ACC112 (cell line): ENCODE measurements around the gene MAML3.
A peak's percentile ranks its signal among the peaks of the same experiment; 100 is the strongest.

ENCODE experiments used
- H2AFZ ChIP-seq: fragments of 200-600 bp; sonication (generic); one replicate; pipeline ENCODE4 v1.6.0; 2017; ENCODE audit warnings: antibody characterized with exemption, low read length; ENCODE audit not compliant: unreplicated experiment
- H3K27ac ChIP-seq: fragments of 200-600 bp; sonication (generic); 2 replicates; pipeline ENCODE4 v1.5.1; 2014; ENCODE audit warnings: low read depth, mild to moderate bottlenecking, antibody characterized with exemption, low read length, moderate library complexity
- H3K27me3 ChIP-seq: fragments of 200-600 bp; sonication (generic); 2 replicates; pipeline ENCODE4 v1.6.1; 2014; ENCODE audit warnings: mild to moderate bottlenecking, antibody characterized with exemption, low read length, moderate library complexity, mixed read lengths; ENCODE audit not compliant: insufficient read depth
- H3K36me3 ChIP-seq: fragments of 200-600 bp; sonication (generic); 2 replicates; pipeline ENCODE4 v1.6.1; 2016; ENCODE audit warnings: mild to moderate bottlenecking, antibody characterized with exemption, low read length, moderate library complexity, mixed read lengths; ENCODE audit not compliant: insufficient read depth
- H3K4me1 ChIP-seq: fragments of 200-600 bp; sonication (generic); one replicate; pipeline ENCODE4 v1.6.1; 2016; ENCODE audit warnings: low read length, mixed read lengths; ENCODE audit not compliant: insufficient read depth, unreplicated experiment, control insufficient read depth
- H3K4me3 ChIP-seq: fragments of 200-600 bp; sonication (generic); 2 replicates; pipeline ENCODE4 v1.5.1; 2014; ENCODE audit warnings: mild to moderate bottlenecking, low read depth, low read length
- H3K79me2 ChIP-seq: fragments of 200-600 bp; sonication (generic); one replicate; pipeline ENCODE4 v1.6.0; 2016; ENCODE audit warnings: low read length; ENCODE audit not compliant: control insufficient read depth, unreplicated experiment, insufficient read depth

Gene MAML3

DNA sequence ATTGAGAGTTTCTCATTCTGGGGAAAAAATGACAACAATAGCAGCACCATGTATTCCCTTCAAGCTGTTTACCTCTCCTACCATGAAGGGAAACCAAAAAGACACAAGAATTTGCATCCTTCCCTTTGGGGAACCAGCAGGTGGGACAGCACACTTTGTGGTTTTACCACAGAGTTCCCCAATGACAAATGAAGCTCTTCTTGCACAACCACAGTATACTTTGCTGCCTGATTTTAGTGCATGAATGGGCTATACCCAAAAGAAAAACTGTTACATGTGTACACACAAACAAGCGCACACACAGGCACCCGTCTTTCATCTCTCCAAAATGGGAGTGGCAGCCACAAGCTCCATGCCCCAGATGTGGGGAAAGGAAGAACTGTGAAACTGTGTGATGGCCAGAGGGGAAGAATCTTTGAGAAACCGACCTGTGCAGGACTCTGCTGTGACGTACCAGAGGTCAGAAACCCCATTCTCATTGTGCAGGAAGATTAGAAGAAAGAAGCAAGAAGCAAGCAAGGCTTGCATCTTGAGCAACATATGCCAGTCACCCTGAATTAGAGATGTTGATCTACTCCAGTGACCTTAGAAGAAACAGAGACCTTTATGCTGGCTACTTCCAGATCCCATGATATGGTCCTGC, 2.7 kb upstream of the MAML3 start:
- Histone ChIP-seq H2AFZ (no peak overlapping the region), H3K79me2 (no peaks in the 10 kb centered on the region), H3K4me3 (no peak overlapping the region), H3K4me1 (no peaks in the 10 kb centered on the region), H3K27ac (no peak overlapping the region), H3K36me3 (no peaks in the 10 kb centered on the region), H3K27me3 (no peaks in the 10 kb centered on the region)

DNA sequence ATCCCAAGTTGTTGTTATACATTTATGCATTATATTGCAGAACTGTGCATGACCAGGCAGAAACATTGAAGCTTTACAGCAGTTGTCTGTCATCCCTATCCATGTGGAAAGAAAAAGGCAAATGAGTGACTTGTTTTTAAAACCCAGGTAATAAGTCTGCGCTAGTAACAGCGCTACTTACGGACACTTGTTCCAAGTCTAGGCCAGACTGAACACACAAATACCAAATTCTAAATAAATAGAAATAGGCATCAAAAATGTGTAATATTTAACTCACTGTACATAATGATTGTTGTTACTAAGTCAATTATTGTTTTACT, 548 bp upstream of the MAML3 start:
- Histone ChIP-seq H3K27ac (no peak overlapping the region), H3K27me3 (no peaks in the 10 kb centered on the region)

GRCh38 chr4:140153419-140153717, 616 bp downstream of the MAML3 start:
- peak overlapping the region; percentile 95 for H3K4me3 ChIP-seq
- no peaks in the 10 kb centered on the region for H3K79me2 ChIP-seq
- peak overlapping the region; percentile 91 for H2AFZ ChIP-seq
- no peaks in the 10 kb centered on the region for H3K27me3 ChIP-seq
- H3K36me3 ChIP-seq, result no peaks in the 10 kb centered on the region
- no peaks in the 10 kb centered on the region for H3K4me1 ChIP-seq
- H3K27ac ChIP-seq, result peak overlapping the region; percentile 45; the same call in 1 of the 2 replicates

More for the DNA sequence above, 548 bp upstream of the MAML3 start:
- Histone ChIP-seq H3K79me2 (no peaks in the 10 kb centered on the region), H3K4me3 (peak overlapping the region; percentile 95), H2AFZ (peak overlapping the region; percentile 52), H3K4me1 (no peaks in the 10 kb centered on the region), H3K36me3 (no peaks in the 10 kb centered on the region)

DNA sequence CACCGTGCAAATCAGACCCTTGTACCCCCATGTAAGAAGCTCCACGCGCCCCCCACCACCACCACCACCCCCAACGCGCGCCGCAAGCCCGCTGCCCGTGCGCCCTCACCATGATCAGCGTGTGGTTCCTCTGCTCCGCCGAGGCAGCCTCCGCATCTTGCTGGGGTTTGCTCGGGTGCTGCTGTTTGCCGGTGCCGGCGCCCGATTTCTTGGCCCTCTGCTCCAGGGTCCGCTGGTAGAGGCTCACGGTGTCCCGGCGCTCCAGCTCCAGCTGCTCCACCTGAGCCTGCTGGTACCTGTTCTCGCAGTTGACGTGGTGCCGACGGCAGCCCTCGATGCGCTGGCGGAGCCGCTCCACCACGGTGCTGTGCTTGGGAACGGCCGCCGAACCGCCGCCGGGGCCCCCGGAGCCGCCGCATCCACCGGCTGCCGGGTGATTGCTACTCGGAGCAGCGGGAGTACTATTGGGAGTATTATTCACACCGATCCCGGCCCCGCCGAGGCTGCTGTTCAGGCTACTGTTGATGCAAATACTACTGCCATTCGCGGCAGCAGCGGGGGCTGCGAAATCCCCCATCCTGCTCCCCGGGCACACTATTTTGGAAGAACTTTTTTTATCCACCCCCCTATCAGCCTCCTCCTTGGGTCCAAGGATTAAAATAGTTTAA, 1.1 kb downstream of the MAML3 start:
- Histone ChIP-seq H3K36me3 (no peaks in the 10 kb centered on the region), H2AFZ (peak overlapping the region; percentile 91), H3K4me1 (no peaks in the 10 kb centered on the region), H3K27ac (0 out of 2 replicates have a peak overlapping the region, but pooled peaks have one; percentile 45), H3K4me3 (peak overlapping the region; percentile 95), H3K27me3 (no peaks in the 10 kb centered on the region), H3K79me2 (no peaks in the 10 kb centered on the region)

- H3K27ac ChIP-seq, result no peak overlapping the region
- H2AFZ ChIP-seq, result peak overlapping the region; percentile 91
- H3K4me1 ChIP-seq, result no peaks in the 10 kb centered on the region
Measured at GRCh38 chr4:140152013-140152703, 1.8 kb downstream of the MAML3 start.

DNA sequence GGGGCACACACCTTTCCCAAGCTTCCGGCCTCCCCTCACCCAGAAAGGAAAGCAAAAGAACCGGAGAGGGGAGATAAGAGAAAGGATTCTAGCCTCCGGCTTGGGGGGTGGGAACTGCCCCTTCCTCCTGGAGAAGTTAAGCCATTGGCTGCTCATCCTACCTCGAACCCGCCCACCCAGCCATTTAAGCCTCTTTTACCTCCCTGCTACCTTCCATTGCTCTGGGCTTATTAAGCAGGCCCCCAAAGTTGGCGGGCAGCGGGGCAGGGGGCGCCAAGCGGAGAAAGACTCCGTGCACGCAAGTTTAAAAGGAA, 2.3 kb downstream of the MAML3 start:
- Histone ChIP-seq H3K4me3 (peak overlapping the region; percentile 95), H3K27me3 (no peaks in the 10 kb centered on the region), H3K36me3 (no peaks in the 10 kb centered on the region), H3K4me1 (no peaks in the 10 kb centered on the region), H3K27ac (peak overlapping the region; percentile 69), H3K79me2 (no peaks in the 10 kb centered on the region), H2AFZ (peak overlapping the region; percentile 40)

More at GRCh38 chr4:140152013-140152703, 1.8 kb downstream of the MAML3 start:
- no peaks in the 10 kb centered on the region for H3K79me2 ChIP-seq
- no peaks in the 10 kb centered on the region for H3K36me3 ChIP-seq
- no peaks in the 10 kb centered on the region for H3K27me3 ChIP-seq
- H3K4me3 ChIP-seq, result peak overlapping the region; percentile 95

GRCh38 chr4:140150886-140151698, 2.9 kb downstream of the MAML3 start:
- Histone ChIP-seq H3K4me3 (peak overlapping the region; percentile 95), H3K27ac (peak overlapping the region; percentile 69), H2AFZ (peak overlapping the region; percentile 40), H3K36me3 (no peaks in the 10 kb centered on the region), H3K4me1 (no peaks in the 10 kb centered on the region), H3K79me2 (no peaks in the 10 kb centered on the region), H3K27me3 (no peaks in the 10 kb centered on the region)

GRCh38 chr4:140150636-140150885, 3.4 kb downstream of the MAML3 start:
- H3K36me3 ChIP-seq, result no peaks in the 10 kb centered on the region
- no peaks in the 10 kb centered on the region for H3K4me1 ChIP-seq
- H3K79me2 ChIP-seq, result no peaks in the 10 kb centered on the region
- no peaks in the 10 kb centered on the region for H3K27me3 ChIP-seq
- peak overlapping the region; percentile 69 for H3K27ac ChIP-seq
- H2AFZ ChIP-seq, result peak overlapping the region; percentile 93
- peak overlapping the region; percentile 95 for H3K4me3 ChIP-seq

GRCh38 chr4:140149846-140150635, 3.9 kb downstream of the MAML3 start:
- H2AFZ ChIP-seq, result peak overlapping the region; percentile 93
- no peaks in the 10 kb centered on the region for H3K27me3 ChIP-seq
- no peaks in the 10 kb centered on the region for H3K79me2 ChIP-seq
- peak overlapping the region; percentile 69 for H3K27ac ChIP-seq
- H3K36me3 ChIP-seq, result no peaks in the 10 kb centered on the region
- H3K4me3 ChIP-seq, result peak overlapping the region; percentile 95
- no peaks in the 10 kb centered on the region for H3K4me1 ChIP-seq

- no peak overlapping the region for H2AFZ ChIP-seq
- H3K79me2 ChIP-seq, result no peaks in the 10 kb centered on the region
- no peak overlapping the region for H3K27ac ChIP-seq
- H3K27me3 ChIP-seq, result no peaks in the 10 kb centered on the region
- no peaks in the 10 kb centered on the region for H3K4me1 ChIP-seq
- H3K36me3 ChIP-seq, result no peaks in the 10 kb centered on the region
- no peak overlapping the region for H3K4me3 ChIP-seq
Measured at GRCh38 chr4:140144050-140144449, 9.9 kb downstream of the MAML3 start.
